ENCODE data around the gene BABAM2. TPM values are rescaled to one million over a fixed set of nuclear protein-coding genes. Genes with fewer than 3 reads are reported as not detected.

BABAM2 gene
- total RNA-seq, 2 experiments from 2014 or later: 65.4 to 69.5 TPM

DNA sequence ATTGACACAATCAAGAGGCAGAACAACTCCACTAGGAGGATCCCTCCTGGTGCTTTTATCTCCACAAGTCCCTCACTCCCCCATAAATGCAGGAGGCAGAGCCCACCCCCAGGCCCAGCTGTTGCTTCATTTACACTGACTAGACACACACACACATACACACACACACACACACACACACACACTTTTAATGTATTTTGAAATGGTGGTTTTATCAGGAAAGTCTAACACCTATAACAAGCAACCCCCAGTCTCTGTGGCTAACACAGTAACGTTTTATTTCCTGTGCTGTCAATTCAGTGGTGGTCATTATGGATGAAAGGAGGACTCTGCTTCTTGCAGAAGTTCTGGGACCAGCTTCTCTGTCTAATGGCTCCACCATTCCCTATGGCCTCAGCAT, 376.8 kb downstream of the BABAM2 start:
- CTCF ChIA-PET: no interaction called here

DNA sequence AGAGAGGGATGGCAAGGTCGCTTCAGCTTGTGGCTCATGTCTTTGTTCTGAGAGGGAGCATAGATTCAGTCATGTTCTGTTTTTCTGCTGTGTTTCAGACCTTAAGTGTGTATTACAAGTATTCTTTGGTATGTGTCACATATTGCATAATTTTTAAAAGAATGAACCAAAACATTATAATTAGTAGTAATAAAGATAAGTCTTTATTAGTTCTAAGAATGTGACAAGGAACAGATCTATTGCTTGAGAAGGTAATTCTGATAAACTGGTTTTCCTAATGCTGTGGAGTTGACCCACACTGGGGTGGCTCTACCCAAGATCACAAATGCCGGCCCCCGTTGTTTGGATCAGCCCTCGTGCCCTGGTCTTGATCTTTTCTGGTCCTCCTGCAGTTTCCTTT, 377.9 kb downstream of the BABAM2 start:
- no peak overlapping the region for H3K27ac Mint-ChIP-seq
- CTCF ChIA-PET: no interaction called here
- no peaks in the 10 kb centered on the region for H3K27me3 Mint-ChIP-seq
- DNase-seq: no peak
- ATAC-seq: no peak
- H3K9me3 Mint-ChIP-seq (ENCODE audit: low read depth): no peaks in the 10 kb centered on the region
- H3K4me1 Mint-ChIP-seq: peaks cover 51% of the 10 kb centered on the region
- peaks cover 28% of the 10 kb centered on the region for H3K36me3 Mint-ChIP-seq
- no peak overlapping the region for H3K4me3 Mint-ChIP-seq

More for the DNA sequence above, 376.8 kb downstream of the BABAM2 start:
- DNase-seq (no peak), ATAC-seq (no peak)
- H3K4me1 Mint-ChIP-seq: peaks cover 40% of the 10 kb centered on the region
- no peaks in the 10 kb centered on the region for H3K9me3 Mint-ChIP-seq (ENCODE audit: low read depth)
- H3K4me3 Mint-ChIP-seq: no peak overlapping the region
- no peaks in the 10 kb centered on the region for H3K27me3 Mint-ChIP-seq
- H3K36me3 Mint-ChIP-seq: peaks cover 24% of the 10 kb centered on the region
- H3K27ac Mint-ChIP-seq: no peak overlapping the region

DNA sequence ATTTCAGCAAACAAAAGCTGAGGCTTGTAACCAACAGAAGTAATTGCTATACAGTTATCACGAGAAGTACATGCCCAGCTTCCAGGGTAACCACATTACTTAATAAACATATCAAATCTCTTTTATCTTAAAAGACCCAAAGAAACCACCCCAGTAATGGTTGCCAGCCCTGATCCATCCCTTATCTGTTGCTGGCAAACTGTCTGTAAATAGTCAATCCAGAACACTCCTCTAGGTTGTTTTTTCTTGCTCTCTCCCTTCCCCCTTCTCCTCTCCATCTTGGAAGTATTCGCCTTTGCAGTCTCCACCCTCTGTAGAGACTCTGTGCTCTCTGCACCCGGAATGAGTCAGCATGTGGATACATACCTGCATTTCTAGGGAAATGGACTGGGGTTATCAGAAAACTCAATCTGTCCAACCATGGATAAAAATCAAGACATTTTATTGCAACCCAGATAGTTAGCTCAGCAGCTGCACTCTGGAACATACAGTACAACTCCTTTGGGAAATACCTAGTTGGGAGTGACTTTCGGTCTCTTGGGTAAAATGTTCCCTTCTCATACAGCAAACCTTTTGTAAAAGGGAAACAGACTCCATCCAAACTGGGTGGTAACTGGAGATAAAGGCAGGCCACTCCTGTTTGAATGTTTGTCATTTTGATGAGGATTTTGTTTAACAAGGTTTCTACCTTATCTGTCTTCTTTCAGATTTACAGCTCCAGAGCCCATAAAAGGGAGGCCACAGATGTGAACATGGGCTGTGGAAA, 378.7 kb downstream of the BABAM2 start:
- no peaks in the 10 kb centered on the region for H3K27me3 Mint-ChIP-seq
- ATAC-seq: no peak
- no peaks in the 10 kb centered on the region for H3K9me3 Mint-ChIP-seq (ENCODE audit: low read depth)
- peaks cover 31% of the 10 kb centered on the region for H3K36me3 Mint-ChIP-seq
- H3K4me1 Mint-ChIP-seq: peaks cover 59% of the 10 kb centered on the region
- no peak overlapping the region for H3K4me3 Mint-ChIP-seq
- H3K27ac Mint-ChIP-seq: no peak overlapping the region
- no peak for DNase-seq
- CTCF ChIA-PET: no interaction called here

- Mint-ChIP-seq H3K9me3 (ENCODE audit: low read depth) (no peaks in the 10 kb centered on the region), H3K4me3 (no peak overlapping the region), H3K4me1 (peaks cover 73% of the 10 kb centered on the region), H3K27me3 (no peaks in the 10 kb centered on the region), H3K27ac (peak overlapping the region; percentile 80), H3K36me3 (peaks cover 29% of the 10 kb centered on the region)
- ATAC-seq (no peak), DNase-seq (no peak)
- CTCF ChIA-PET: interaction anchor here (1.3 kb wide), 1 partner anchor 94 kb away, joined by 3 read pairs; no protein-coding TSS in a partner anchor
These were observed 380.1 kb downstream of the BABAM2 start for GRCh38 chr2:28270456-28271152.

GRCh38 chr2:28271231-28271918, 380.8 kb downstream of the BABAM2 start:
- CTCF ChIA-PET: interaction anchor here (1.2 to 1.3 kb wide), 2 partner anchors 19 to 93 kb away, joined by 3 read pairs; no protein-coding TSS in a partner anchor
- peaks cover 29% of the 10 kb centered on the region for H3K36me3 Mint-ChIP-seq
- no peaks in the 10 kb centered on the region for H3K27me3 Mint-ChIP-seq
- H3K4me1 Mint-ChIP-seq: peaks cover 79% of the 10 kb centered on the region
- no peak for DNase-seq
- no peaks in the 10 kb centered on the region for H3K9me3 Mint-ChIP-seq (ENCODE audit: low read depth)
- H3K4me3 Mint-ChIP-seq: peak overlapping the region; percentile 47
- peak; percentile 42 for ATAC-seq
- peak overlapping the region; percentile 80 for H3K27ac Mint-ChIP-seq

- Mint-ChIP-seq H3K27me3 (no peaks in the 10 kb centered on the region), H3K4me3 (peak overlapping the region; percentile 47), H3K27ac (peak overlapping the region; percentile 80), H3K4me1 (peaks cover 80% of the 10 kb centered on the region), H3K36me3 (peaks cover 29% of the 10 kb centered on the region), H3K9me3 (ENCODE audit: low read depth) (no peaks in the 10 kb centered on the region)
- DNase-seq (no peak), ATAC-seq (no peak)
- CTCF ChIA-PET: interaction anchor here (1.2 to 1.3 kb wide), 2 partner anchors 20 to 93 kb away, joined by 3 read pairs; no protein-coding TSS in a partner anchor
These were observed 381.4 kb downstream of the BABAM2 start for GRCh38 chr2:28271919-28272250.

- CTCF ChIA-PET: interaction anchor here (0.7 to 2.1 kb wide), 4 partner anchors 21 to 570 kb away, joined by 5 to 6 read pairs (median 5); no protein-coding TSS in a partner anchor
- Mint-ChIP-seq H3K4me3 (no peak overlapping the region), H3K4me1 (peaks cover 74% of the 10 kb centered on the region)
These were observed 383.2 kb downstream of the BABAM2 start for GRCh38 chr2:28273751-28274150.

GRCh38 chr2:28274911-28275685, 384.6 kb downstream of the BABAM2 start:
- peaks cover 70% of the 10 kb centered on the region for H3K4me1 Mint-ChIP-seq
- CTCF ChIA-PET: interaction anchor here (0.7 to 1.8 kb wide), 6 partner anchors 9 to 591 kb away, joined by 3 to 6 read pairs (median 3); no protein-coding TSS in a partner anchor
- ATAC-seq: no peak
- no peak overlapping the region for H3K4me3 Mint-ChIP-seq
- no peaks in the 10 kb centered on the region for H3K9me3 Mint-ChIP-seq (ENCODE audit: low read depth)
- no peak for DNase-seq
- peak overlapping the region; percentile 75 for H3K27ac Mint-ChIP-seq
- H3K36me3 Mint-ChIP-seq: peaks cover 20% of the 10 kb centered on the region
- no peaks in the 10 kb centered on the region for H3K27me3 Mint-ChIP-seq

More at GRCh38 chr2:28273751-28274150, 383.2 kb downstream of the BABAM2 start:
- Mint-ChIP-seq H3K27me3 (no peaks in the 10 kb centered on the region), H3K27ac (peak overlapping the region; percentile 37), H3K36me3 (peaks cover 22% of the 10 kb centered on the region), H3K9me3 (ENCODE audit: low read depth) (no peaks in the 10 kb centered on the region)
- DNase-seq: peak; percentile 60
- peak; percentile 27 for ATAC-seq

DNA sequence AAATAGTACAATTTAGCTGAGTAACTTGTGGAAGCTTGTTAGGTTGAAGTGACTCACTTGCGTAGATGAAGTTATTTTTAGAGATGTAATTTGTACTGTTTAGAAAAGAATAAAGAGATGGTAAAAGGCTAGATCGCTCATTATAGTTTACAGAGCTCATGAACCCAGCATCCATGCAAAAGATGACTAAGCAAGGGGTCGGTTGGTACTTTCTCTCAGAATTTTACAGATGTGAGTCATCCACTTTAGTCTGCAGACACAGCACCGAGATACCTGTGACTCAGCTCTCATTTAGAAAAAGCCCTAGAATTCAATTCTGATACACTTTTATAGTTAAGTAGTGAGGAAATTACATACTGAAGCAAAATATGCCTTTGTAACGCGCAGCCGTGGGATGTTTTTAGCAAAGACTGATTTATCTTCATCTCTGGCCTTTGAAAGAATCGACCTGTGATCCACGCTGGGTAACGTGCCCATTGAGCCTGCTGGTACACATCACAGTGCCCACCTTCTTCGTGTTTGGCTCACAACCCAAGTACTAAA, 385.6 kb downstream of the BABAM2 start:
- DNase-seq (peak; percentile 67), ATAC-seq (peak; percentile 92)
- CTCF ChIA-PET: interaction anchor here (0.7 to 1.8 kb wide), 7 partner anchors 10 to 592 kb away, joined by 3 to 4 read pairs (median 3); no protein-coding TSS in a partner anchor
- no peaks in the 10 kb centered on the region for H3K27me3 Mint-ChIP-seq
- H3K4me1 Mint-ChIP-seq: peaks cover 62% of the 10 kb centered on the region
- no peaks in the 10 kb centered on the region for H3K9me3 Mint-ChIP-seq (ENCODE audit: low read depth)
- H3K4me3 Mint-ChIP-seq: no peak overlapping the region
- H3K36me3 Mint-ChIP-seq: peaks cover 22% of the 10 kb centered on the region
- peak overlapping the region; percentile 75 for H3K27ac Mint-ChIP-seq

GRCh38 chr2:28276807-28277206, 386.3 kb downstream of the BABAM2 start:
- CTCF ChIA-PET: interaction anchor here (1.0 kb wide), 1 partner anchor 554 kb away, joined by 3 read pairs; no protein-coding TSS in a partner anchor
- H3K4me3 Mint-ChIP-seq: no peak overlapping the region
- no peak overlapping the region for H3K27ac Mint-ChIP-seq

GRCh38 chr2:28277466-28277865, 386.9 kb downstream of the BABAM2 start:
- Mint-ChIP-seq H3K4me3 (no peak overlapping the region), H3K36me3 (peaks cover 17% of the 10 kb centered on the region), H3K27ac (no peak overlapping the region), H3K4me1 (peaks cover 49% of the 10 kb centered on the region), H3K9me3 (ENCODE audit: low read depth) (no peaks in the 10 kb centered on the region), H3K27me3 (no peaks in the 10 kb centered on the region)
- CTCF ChIA-PET: no interaction called here
- ATAC-seq (no peak), DNase-seq (no peak)

More at GRCh38 chr2:28276807-28277206, 386.3 kb downstream of the BABAM2 start:
- no peaks in the 10 kb centered on the region for H3K27me3 Mint-ChIP-seq
- H3K4me1 Mint-ChIP-seq: peaks cover 55% of the 10 kb centered on the region
- H3K36me3 Mint-ChIP-seq: peaks cover 22% of the 10 kb centered on the region
- DNase-seq: no peak
- H3K9me3 Mint-ChIP-seq (ENCODE audit: low read depth): no peaks in the 10 kb centered on the region
- no peak for ATAC-seq

- H3K9me3 Mint-ChIP-seq (ENCODE audit: low read depth): no peaks in the 10 kb centered on the region
- no peak overlapping the region for H3K27ac Mint-ChIP-seq
- no peak for DNase-seq
- H3K27me3 Mint-ChIP-seq: no peaks in the 10 kb centered on the region
- CTCF ChIA-PET: no interaction called here
- no peak overlapping the region for H3K4me3 Mint-ChIP-seq
- peaks cover 8% of the 10 kb centered on the region for H3K36me3 Mint-ChIP-seq
- peaks cover 30% of the 10 kb centered on the region for H3K4me1 Mint-ChIP-seq
- no peak for ATAC-seq
These were observed 388.8 kb downstream of the BABAM2 start for GRCh38 chr2:28279371-28279770.

All from activated CD8-positive, alpha-beta memory T cell treated with anti-CD3 and anti-CD28 coated beads, Interleukin-2, amount 10 ng/mL, durations not matched to agents 7 days and 5 days (primary cell).